Hematopoietic multipotent progenitor cell treated with erythropoietin and hydrocortisone succinate and interleukin-3 and kit ligand, for 6 days (in vitro differentiated cells): ENCODE measurements around the gene ZNF780B.
"Not testable (repeated sequence)": the region's sequence is repeated elsewhere in the genome, so short reads cannot be mapped to it uniquely, and the experiment has no call there.

Experiments used
- DNase-seq: peaks from one replicate; pipeline ENCODE4 v3.0.0-alpha.2; 2015

ZNF780B gene

DNA sequence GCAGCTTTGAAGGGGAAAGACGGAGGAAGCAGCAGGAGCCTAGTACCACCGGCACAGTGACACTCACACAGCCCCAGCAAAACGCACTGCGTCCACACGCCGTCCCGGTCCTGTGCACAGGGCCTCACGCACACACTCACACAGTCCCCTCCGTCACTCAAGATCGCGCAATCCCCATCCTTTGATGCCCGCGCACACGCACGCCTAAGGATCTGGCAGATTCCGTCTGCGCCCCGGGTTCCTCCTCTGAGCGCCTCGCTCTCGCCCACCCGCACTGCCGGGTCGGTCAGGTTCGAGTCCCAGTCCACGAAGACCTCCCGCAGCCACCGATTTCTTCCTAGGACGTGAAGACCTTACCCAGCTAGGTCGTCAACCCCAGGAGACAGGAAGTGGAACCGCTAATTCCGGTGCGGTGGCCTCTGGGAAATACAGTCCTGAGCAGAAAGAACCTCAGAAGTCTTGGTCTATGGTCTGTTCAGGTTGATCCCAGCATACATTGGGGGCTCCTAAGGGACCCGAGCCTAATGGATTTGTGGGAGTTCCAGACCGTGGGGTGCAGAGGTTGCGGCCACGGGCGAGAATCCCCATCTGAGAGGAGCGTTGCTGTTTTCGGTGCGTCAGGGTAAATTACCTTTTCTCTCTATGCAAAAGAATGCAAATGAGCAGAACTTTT lies at the start of gene ZNF780B:
Gene ZNF780B, minus strand, starts transcription at position 400 of the 673 bp plus-strand sequence. CDS start 5,899 bp downstream, outside the sequence.
- DNase-seq: peak; percentile 84

DNA sequence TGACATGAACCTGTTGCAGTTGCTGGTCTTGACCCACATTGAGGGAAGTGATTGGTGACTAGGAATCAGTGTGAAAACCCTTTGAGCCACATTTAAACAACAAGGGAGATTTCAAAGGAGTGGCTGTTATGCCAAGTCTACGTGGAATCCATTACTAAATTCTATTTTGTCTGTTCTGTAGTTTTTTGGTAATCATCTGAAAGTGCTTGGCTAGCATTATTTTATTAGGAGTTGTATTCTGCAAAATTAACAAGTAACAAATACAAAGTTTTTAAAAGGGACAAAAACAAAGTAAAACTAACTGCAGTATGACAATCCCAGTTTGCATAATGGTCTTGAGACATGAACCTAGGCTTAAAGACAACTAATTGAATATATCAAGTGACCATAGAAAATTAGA lies 48.7 kb upstream of the ZNF780B start:
- DNase-seq: no peak

DNA sequence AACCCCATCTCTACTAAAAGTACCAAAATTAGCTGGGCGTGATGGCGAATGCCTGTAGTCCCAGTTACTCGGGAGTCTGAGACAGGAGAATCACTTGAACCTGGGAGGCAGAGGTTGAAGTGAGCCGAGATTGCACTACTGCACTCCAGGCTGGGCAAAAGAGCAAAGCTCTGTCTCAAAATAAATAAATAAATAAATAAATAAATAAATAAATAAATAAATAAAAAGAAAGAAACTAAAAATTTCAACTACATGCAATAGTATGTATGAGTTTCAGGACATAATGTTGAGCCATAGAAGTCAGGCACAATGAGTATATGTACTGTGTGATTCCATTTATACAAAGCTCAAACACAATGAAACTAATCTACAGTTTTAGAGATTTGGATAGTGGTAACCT lies 47.6 kb upstream of the ZNF780B start:
- no peak for DNase-seq

DNA sequence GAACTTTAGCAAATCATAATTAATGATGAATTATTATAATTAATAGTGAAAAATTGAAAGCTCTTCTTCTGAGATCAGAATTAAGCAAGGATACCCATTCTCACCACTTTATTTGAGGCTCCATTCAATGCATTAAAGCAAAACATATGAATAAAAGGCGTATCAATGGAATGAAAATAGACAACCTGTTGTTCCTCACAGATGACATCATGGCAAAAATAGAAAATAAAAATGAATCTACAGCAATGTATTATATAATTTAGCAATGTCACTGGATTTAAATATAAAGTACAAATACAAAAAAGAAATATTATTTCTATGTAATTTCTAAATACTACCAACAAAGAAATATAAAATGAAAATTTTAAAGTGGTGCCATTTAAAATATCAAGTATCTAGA lies 45.8 kb upstream of the ZNF780B start:
- DNase-seq: no peak

DNA sequence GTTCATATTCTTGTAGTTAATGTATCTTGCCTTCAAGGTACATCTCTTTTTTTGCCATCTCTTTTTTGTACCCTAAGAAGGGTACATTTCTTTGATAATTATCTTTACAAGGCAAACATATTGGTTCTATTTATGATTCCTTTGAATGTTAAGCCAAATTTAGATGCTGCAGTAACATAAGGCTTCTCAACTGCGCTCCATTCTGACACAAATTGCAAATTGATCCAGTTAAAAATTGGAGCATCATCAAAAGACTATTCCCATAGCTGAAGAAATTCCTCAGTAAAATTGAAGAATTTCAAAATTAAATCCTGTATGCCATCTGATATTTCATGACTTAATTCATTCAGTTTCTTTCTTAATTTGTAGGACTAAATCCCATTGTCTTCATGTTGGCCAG lies 37.4 kb upstream of the ZNF780B start:
- DNase-seq: no peak

DNA sequence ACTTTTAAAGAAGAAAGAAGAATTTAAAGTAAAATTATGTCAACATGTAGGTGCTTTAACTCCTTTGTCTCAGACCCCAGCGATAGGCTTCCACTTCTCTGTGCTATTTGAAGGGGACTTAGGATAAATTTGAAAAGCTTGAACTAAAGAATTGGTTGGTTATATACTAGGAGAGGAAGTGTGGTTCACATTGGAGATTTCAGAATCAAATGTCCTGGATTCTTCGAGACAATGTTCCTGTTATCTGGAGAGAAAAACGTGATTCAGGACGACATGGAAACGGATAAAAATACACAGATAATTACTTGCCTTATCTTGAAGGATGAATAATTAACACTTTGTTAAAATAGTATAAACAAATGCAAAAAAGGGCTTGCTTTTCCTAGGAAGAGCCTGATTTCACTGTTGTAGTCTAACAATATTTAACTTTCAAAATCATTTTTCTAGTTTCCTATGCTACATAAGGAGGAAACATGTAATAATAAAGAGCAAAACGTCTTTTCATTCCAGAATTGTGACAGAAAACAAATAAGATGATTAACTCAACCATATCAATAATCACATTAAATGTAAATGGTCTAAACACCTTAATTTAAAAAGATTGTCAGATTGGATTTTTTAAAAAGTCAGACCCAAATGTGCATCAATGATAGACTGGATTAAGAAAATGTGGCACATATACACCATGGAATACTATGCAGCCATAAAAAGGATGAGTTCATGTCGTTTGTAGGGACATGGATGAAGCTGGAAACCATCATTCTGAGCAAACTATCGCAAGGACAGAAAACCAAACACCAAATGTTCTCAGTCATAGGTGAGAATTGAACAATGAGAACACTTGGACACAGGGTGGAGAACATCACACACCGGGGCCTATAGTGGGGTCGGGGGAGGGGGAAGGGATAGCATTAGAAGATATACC lies 35.4 kb upstream of the ZNF780B start:
- DNase-seq: no peak

DNA sequence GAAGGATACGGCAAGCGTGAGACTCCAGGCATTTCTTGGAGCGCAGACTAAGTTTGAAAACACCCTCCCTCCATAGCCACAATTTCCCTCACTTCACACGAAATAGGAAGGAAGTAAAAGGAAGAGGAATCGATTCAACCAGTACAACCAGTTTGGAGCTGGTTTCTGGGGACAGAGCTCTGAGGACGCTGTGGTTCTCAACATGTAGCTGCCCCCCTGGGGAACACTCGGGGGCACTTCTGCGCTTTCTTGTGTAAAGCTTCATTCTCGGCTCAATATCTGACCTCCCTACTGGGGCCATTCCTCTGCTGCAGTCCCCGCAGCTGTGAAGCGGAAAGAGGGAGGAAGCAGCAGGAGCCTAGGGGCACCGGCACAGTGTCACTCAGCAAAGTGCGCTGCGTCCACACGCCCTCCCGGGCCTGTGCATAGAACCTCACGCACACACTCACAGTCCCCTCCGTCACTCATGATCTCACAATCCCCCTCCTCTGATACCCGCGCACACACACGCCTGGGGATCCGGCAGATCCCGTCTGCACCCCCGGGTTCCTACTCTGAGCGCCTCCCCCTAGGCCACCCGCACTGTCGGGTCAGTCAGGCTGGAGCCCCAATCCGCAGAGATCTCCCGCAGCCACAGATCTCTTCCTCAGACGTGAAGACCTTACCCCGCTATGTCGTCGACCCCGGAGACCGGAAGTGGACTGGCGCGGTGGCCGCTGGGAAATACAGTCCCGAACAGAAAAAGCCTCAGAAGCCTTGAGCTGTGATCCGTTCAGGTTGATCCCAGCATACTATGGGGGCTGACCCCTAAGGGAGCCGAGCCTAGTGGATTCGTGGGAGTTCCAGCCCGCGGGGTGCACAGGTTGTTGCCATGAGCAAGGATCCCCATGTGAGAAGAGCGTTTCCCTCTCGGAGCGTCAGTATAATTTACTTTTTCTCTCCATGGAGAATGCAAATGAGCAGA lies 34.5 kb upstream of the ZNF780B start, which contains the start of gene ZNF780A:
Gene ZNF780A, minus strand, starts transcription at position 703 of the 964 bp plus-strand sequence. CDS start 6,190 bp downstream, outside the sequence.
- peak; percentile 92 for DNase-seq

DNA sequence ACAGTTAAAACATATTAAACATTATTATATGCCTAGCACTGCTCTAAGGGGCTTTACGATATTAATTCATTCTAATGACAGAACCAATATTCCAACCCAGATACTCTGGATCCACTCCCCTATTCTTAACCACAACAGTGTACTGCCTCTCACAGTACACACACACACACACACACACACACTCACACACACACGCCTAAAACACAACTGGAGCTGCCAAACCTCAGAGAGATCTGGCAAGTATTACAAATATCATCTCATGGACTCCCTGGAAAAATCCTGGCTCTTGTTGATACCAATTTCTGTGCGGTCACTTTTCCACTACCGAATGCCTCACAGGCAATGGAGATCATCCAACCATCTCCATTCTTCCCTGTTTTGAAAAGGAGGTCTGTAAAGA lies 33.4 kb upstream of the ZNF780B start:
- DNase-seq: peak; percentile 11

DNA sequence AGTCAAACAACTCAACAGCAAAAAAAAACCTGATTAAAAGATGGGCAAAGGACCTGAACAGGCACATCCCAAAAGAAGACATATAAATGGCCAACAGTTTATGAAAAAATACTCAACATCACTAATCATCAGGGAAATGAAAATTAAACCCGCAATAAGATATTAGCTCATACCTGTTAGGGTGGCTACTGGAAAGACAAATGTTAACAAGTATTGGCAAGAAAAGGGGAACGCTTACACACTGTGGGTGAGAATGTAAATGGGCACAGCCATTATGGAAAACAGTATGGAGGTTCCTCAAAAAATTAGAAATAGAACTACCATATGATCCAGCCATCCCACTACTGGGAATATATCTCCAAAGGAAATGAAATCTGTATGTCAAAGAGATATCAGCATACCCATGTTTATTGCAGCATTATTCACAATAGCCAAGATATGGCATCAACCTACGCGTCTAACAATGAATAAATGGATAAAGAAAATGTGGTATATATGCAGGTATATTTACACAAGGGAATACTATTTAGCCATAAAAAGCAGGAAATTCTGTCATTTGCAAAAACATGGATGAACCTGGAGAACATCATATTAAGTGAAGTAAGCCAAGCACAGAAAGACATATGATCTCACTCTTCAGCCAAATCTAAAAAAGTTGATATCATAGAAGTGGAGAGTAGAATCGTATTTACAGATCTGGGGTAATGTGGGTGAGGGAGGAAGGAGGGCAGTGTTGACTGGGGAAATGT lies 32.4 kb upstream of the ZNF780B start:
- no peak for DNase-seq

DNA sequence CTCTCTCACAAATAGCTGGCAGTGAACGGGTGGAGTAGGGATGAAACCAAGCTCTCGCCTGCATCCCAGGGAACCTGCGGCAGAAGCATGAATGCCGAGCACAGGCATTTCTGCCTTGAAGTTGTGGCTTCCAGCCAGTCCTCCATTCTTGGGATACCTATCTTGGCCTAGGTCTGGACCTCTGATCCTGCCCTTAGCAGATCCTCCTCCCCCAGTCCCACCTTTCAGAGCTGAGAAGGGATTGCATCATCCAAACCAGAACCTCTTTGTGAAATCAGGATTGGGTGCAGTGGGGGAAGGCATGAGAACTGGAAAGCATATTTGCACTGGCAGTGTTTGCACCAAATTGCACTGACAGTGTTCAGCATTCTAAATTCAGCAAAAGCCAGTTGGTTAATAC lies 28.9 kb upstream of the ZNF780B start:
- no peak for DNase-seq

DNA sequence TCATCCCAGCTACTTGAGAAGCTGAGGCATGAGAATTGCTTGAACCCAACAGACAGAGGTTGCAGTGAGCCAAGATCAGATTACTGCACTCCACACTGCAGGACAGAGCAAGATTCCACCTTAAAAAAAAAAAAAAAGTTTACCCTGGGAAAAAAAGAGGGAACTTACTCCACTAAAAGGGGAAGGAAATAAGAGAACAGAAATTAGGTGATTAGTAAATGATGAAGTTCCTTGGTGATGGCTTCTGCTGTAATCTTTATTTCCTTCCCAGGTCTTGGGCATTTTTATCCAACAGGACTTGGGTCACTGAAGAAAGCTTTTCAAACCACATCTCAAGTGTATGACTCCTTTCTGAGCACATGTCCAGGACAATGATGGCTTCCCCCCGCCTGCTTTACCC lies 25.4 kb upstream of the ZNF780B start:
- no peak for DNase-seq

DNA sequence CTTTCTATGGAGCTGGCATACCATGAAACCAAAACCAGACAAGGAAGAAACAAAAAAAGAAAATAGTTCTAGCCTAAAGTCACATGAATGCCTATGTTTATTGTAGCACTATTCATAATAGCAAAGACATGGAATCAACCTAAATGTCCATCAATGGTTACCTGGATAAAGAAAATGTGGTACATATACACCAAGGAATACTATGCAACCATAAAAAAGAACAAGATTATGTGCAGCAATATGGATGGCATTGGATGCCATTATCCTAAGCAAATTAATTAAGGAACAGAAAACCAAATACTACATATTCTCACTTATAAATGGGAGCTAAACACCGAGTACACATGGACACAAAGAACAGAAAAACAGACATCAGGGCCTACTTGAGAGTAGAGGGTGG lies 24.3 kb upstream of the ZNF780B start:
- no peak for DNase-seq

DNA sequence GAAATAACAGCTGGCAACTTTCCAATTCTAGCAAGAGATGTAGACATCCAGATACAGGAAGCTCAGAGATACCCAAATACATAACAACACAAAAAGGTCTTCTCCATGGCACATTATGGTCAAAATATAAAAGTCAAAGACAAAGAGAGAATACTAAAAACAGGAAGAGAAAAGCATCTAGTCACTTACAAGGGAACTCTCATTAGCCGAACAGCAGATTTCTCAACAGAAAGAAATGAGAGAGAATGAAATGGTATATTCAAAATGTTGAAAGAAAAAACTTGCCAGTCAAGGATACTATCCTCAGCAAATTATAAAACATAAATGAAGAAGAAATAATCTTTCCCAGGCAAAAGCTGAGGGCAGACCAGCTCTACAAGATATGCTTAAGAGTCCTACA lies 22.3 kb upstream of the ZNF780B start:
- DNase-seq: peak; percentile 35

DNA sequence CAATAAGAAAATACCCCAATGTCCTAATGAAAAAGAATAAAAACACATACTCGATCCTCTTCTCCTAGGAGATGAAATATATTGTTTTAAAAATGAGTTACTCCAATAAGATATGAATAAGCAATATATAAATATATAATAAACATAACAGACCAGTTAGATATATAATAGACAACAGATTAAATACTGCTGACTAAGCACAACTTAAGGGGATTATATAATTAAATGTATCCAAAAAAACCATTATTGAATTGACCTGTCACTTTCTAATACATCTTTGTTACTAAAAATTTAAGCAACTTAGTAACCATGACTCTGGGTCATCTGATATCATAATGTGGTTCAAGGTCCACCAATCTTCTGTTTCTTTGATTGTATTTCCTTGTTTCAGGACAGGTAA lies 14.0 kb upstream of the ZNF780B start:
- no peak for DNase-seq

DNA sequence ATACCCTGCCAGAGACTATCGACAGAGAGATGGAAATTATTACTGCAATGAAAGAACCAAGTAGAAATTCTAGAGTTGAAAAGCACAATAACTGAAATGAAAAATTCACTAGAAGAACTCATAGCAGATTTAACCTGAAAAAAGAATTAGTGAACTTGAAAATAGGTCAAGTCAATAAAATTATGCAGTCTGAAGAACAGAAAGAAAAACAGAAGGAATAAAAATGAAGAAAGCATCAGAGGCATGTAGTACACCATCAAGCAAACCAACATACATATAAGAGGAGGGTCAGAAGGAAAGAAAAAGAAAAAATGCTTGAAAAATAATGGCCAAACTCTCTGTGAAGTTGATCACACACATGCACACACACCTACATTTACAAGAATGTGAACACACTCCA lies 3.6 kb upstream of the ZNF780B start:
- no peak for DNase-seq

DNA sequence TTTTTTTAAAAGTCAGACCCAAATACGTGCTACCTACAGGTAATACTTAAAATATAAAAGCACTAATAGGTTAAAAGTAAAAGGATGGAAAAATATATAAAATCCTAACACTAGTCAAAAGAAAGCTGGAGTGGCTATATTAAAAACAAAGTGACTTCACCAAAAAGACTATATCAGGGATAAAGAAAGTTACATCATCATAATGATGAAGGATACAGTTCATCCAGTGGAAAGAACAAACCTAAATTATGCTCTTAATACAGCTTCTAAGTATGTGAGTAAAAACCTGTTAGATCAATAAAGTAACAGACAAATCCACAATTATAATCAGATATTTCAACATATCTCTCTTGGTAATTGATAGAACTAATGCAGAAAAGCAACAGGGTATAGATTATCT lies 1.1 kb upstream of the ZNF780B start:
- no peak for DNase-seq

DNA sequence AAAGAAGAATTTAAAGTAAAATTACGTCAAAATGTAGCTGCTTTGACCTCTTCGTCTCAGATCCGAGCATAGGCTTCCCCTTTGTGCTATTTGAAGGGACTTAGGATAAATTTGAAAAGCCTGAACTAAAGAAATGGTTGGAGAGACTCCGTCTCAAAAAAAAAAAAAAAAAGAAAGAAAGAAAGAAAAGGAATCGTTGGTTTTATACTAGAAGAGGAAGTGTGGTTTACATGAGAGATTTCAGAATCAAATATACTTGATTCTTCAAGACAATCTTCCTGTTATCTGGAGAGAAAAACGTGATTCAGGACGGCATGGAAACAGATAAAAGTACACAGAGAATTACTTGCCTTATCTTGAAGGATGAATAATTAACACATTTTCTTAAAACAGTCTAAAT lies 474 bp upstream of the ZNF780B start:
- no peak for DNase-seq

DNA sequence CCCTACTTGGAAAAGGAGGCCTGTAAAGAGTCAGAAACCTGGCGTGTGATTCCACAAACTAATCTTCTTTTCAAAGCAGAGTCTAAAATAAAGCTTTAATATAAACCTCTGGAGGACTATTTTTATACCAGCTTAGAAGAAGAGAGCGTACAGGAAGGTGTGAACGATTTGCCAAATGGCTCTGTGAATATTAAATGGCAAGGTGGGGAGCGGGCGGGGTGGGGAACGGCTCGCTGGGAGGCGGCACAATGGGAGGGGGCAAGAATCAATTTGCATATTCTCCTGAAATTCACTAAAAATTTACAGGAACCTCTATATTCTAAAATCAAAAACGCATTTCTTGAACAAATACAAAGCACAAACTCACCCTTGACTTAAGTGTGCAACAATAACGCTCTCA lies 982 bp downstream of the ZNF780B start:
- no peak for DNase-seq

DNA sequence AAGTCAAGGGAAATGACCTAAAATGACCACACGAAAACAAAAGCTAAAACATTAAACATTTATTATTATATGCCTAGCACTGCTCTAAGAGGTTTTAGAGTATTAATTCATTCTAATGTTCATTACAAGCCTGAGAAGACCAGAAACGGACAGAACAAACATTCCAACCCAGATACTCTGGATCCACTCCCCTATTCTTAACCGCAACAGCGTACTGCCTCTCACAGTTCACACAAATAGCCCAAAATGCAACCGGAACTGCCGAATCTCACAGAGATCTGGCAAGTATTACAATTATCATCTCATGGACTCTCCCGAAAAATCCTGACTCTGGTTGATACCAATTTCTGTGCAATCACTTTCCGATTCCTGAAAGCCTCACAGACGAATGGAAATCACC lies 1.4 kb downstream of the ZNF780B start:
- no peak for DNase-seq

DNA sequence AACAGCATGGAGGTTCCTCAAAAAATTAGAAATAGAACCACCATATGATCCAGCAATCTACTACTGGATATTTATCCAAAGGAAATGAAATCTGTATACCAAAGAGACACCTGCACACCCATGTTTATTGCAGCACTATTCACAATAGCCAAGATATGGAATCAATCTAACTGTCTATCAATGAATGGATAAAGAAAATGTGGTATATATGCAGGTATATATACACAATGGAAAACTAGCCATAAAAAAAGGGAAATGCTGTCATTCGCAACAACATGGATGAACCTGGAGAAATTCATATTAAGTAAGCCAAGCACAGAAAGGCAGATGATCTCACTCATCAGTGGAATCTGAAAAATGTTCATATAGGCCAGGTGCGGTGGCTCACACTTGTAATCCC lies 2.5 kb downstream of the ZNF780B start:
- no peak for DNase-seq

DNA sequence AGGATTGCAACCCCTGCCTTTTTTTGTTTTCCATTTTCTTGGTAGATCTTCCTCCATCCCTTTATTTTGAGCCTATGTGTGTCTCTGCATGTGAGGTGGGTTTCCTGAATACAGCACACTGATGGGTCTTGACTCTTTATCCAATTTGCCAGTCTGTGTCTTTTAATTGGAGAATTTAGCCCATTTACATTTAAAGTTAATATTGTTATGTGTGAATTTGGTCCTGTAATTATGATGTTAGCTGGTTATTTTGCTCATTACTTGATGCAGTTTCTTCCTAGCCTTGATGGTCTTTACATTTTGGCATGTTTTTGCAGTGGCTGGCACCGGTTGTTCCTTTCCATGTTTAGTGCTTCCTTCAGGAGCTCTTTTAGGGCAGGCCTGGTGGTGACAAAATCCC lies 14.3 kb downstream of the ZNF780B start:
- DNase-seq: not testable (repeated sequence)

DNA sequence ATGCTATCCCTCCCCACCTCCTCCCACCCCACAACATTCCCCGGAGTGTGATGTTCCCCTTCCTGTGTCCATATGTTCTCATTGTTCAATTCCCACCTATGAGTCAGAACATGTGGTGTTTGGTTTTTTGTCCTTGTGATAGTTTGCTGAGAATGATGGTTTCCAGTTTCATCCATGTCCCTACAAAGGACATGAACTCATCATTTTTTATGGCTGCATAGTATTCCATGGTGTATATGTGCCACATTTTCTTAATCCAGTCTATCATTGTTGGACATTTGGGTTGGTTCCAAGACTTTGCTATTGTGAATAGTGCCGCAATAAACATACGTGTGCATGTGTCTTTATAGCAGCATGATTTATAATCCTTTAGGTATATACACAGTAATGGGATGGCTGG lies 18.0 kb downstream of the ZNF780B start:
- not testable (repeated sequence) for DNase-seq
